GM12801 (cell line): ENCODE measurements around the gene CAAP1.

Experiments used
- CTCF ChIP-seq: IDR thresholded peaks from one replicate; pipeline ENCODE4 v1.5.1; 2011; ENCODE audit warnings: control low read depth; ENCODE audit not compliant: insufficient read length; ENCODE audit errors: extremely low read depth

The CAAP1 gene

GRCh38 chr9:26888271-26888670 is 4.3 kb downstream of the CAAP1 start:
- TF ChIP-seq CTCF: no peak

- TF ChIP-seq CTCF: no peak
These were observed 10.4 kb downstream of the CAAP1 start for GRCh38 chr9:26882154-26882553.

GRCh38 chr9:26880262-26880661 is 12.3 kb downstream of the CAAP1 start:
- no peak for TF ChIP-seq CTCF

- no peak for TF ChIP-seq CTCF
These were observed 22.3 kb downstream of the CAAP1 start for GRCh38 chr9:26870292-26870691.

GRCh38 chr9:26863074-26863473 is 29.5 kb downstream of the CAAP1 start:
- TF ChIP-seq CTCF: no peak

GRCh38 chr9:26856413-26857032 is 36.1 kb downstream of the CAAP1 start:
- TF ChIP-seq CTCF: no peak

- no peak for TF ChIP-seq CTCF
These were observed 41.6 kb downstream of the CAAP1 start for GRCh38 chr9:26850995-26851394.
